Esophagus squamous epithelium (tissue), 5 donors: ENCODE data around the gene PANX3. TPM values are rescaled to one million over a fixed set of nuclear protein-coding genes. Genes with fewer than 3 reads are reported as not detected.

Experiments used
- DNase-seq: peaks from one replicate; lab custom pipeline; 2025; lab: John Stamatoyannopoulos, UW
- H3K27ac ChIP-seq, 4 donors: fragments of 200-600 bp; sonication (generic); one replicate each; pipeline ENCODE4 v1.5.1; 2016 to 2019; ENCODE audit warnings: mild to moderate bottlenecking in 1 of 4
- H3K27me3 ChIP-seq, 4 donors: fragments of 200-600 bp; sonication (generic); 1 replicate in 3 of 4; 2 replicates in 1 of 4; pipeline versions ENCODE4 v1.5.1 to v1.6.0; 2017 to 2021; ENCODE audit warnings: antibody characterized with exemption in 1 of 4
- H3K36me3 ChIP-seq, 3 donors: fragments of 200-600 bp; sonication (generic); one replicate each; pipeline ENCODE4 v1.5.1; 2016 to 2019
- H3K4me1 ChIP-seq, 3 donors: fragments of 200-600 bp; sonication (generic); one replicate each; pipeline ENCODE4 v1.5.1; 2017 to 2019
- H3K4me3 ChIP-seq, 4 donors: fragments of 200-600 bp; sonication (generic); 1 replicate in 3 of 4; 2 replicates in 1 of 4; pipeline ENCODE4 v1.5.1; 2016 to 2019; ENCODE audit warnings: mild to moderate bottlenecking in 2 of 4, moderate library complexity in 1 of 4
- H3K9me3 ChIP-seq, 3 donors: fragments of 200-600 bp; sonication (generic); one replicate each; pipeline ENCODE4 v1.5.1; 2016 to 2019
- CTCF ChIP-seq, 6 experiments: fragments of 450-650 bp in 4 of 6; fragments of 200-600 bp in 2 of 6; sonication (generic) in 2 of 6; IDR thresholded peaks; one replicate each; pipeline ENCODE4 v1.5.1; 2016 to 2019; ENCODE audit warnings: antibody characterized with exemption in 6 of 6, mild to moderate bottlenecking in 4 of 6, moderate library complexity in 4 of 6
- POLR2A ChIP-seq, 4 donors: fragments of 450-650 bp; IDR thresholded peaks; one replicate each; pipeline ENCODE4 v1.6.1; 2017; ENCODE audit warnings: antibody characterized with exemption in 4 of 4, mild to moderate bottlenecking in 4 of 4, moderate library complexity in 3 of 4
- WGBS, 2 donors: methylation state at CpG; one replicate each; pipeline ENCODE4 v1.1.5; 2018; 5-methylcytosine and 5-hydroxymethylcytosine counted together
- intact Hi-C: fragments of 100-400 bp; cut with DNase I; formaldehyde crosslinking; loops from one replicate; pipeline ENCODE4 v1.15.0; 2022
- total RNA-seq, 4 donors: library from RNA; depleted of rRNA; stranded (reverse); fragments of >200 nt; gene quantifications; one replicate each; pipeline ENCODE4 v1.1.0, GENCODE V29; 2016
- donor health status: DM: yes; HTN: yes; CAD: no.

PANX3 gene
- total RNA-seq, 4 donors from 2014 or later, result not detected

GRCh38 chr11:124625504-124626168 is 14.4 kb downstream of the PANX3 start:
- intact Hi-C loops, result no loop called here
- Histone ChIP-seq H3K27ac (no peak overlapping the region), H3K9me3 (no peaks in the 10 kb centered on the region), H3K27me3 (no peaks in the 10 kb centered on the region), H3K4me3 (no peak overlapping the region), H3K36me3 (peaks cover 6 to 55% (median 22%) of the 10 kb centered on the region in 3 donors), H3K4me1 (peaks cover 5 to 32% (median 18%) of the 10 kb centered on the region in 3 donors)
- TF ChIP-seq CTCF (IDR thresholded peaks at IDR 0.05) (no peak), POLR2A (IDR thresholded peaks at IDR 0.05) (no peak)
- DNase-seq, result no peak
- 84 to 95% methylated on average over 3 of the region's 3 CpGs for WGBS, 2 donors

- Histone ChIP-seq H3K36me3 (peaks cover 16 to 75% (median 36%) of the 10 kb centered on the region in 3 donors), H3K27me3 (no peaks in the 10 kb centered on the region), H3K9me3 (no peaks in the 10 kb centered on the region), H3K4me3 (no peak overlapping the region), H3K4me1 (peaks cover 5 to 26% (median 13%) of the 10 kb centered on the region in 3 donors), H3K27ac (no peak overlapping the region)
- TF ChIP-seq POLR2A (IDR thresholded peaks at IDR 0.05), result no peak
- no peak for TF ChIP-seq CTCF (IDR thresholded peaks at IDR 0.05)
- WGBS, 2 donors, result 72 to 81% methylated on average over 5 of the region's 5 CpGs
- DNase-seq, result no peak
- intact Hi-C loops, result no loop called here
Observed at GRCh38 chr11:124627546-124627945, 16.3 kb downstream of the PANX3 start.

DNA sequence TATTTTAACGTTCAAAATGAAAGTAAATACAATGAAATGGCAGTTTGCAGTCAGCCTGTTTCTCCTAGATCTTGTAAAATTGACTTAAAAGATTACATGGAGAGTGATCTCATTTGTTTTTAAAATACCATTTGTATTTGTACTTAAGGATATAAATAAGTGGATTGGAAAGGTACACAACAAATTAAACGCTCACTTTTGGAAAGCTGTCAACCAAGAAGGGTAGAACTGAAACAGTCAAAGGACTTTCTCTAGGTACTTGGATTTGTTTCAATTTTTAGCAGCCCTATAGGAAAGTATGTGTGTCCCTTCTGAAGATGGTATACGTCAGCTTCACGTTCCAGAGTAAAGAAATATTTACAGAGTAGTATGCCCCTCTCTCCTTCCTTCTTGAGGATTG is 18.7 kb downstream of the PANX3 start:
- H3K4me3 ChIP-seq, result no peak overlapping the region
- no peak for TF ChIP-seq POLR2A (IDR thresholded peaks at IDR 0.05)
- TF ChIP-seq CTCF (IDR thresholded peaks at IDR 0.05), result no peak
- H3K4me1 ChIP-seq, result peaks cover 0 to 9% (median 0%) of the 10 kb centered on the region in 3 donors
- no peaks in the 10 kb centered on the region for H3K9me3 ChIP-seq
- no peak for DNase-seq
- H3K27me3 ChIP-seq, result no peaks in the 10 kb centered on the region
- peaks cover 23 to 96% (median 36%) of the 10 kb centered on the region in 3 donors for H3K36me3 ChIP-seq
- H3K27ac ChIP-seq, result no peak overlapping the region
- WGBS, 2 donors, result 77 to 79% methylated on average over 4 of the region's 4 CpGs
- intact Hi-C loops, result no loop called here

DNA sequence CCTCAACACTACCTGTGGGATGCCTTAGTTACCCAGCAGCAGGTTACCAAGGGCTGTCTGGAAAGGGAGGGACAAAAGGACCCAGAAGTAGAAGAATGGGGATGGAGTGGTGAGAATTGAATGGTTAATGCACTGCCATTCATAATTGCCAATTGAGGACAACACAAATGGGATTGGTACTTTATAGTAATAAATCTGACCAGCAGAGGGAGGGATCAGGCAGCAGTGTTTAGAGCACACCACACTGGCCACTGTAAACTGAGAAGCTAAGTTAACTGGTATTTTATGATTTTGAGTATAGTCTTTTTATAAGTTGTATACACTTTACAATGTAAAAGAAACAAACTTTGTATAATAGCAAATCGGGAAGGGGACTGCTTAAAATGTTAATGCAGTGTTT is 22.1 kb downstream of the PANX3 start:
- H3K4me1 ChIP-seq, result no peaks in the 10 kb centered on the region
- DNase-seq, result no peak
- 86% methylated on average over 1 of the region's 1 CpG for WGBS, 2 donors
- no peaks in the 10 kb centered on the region for H3K9me3 ChIP-seq
- no peaks in the 10 kb centered on the region for H3K27me3 ChIP-seq
- intact Hi-C loops, result no loop called here
- no peak overlapping the region for H3K4me3 ChIP-seq
- TF ChIP-seq POLR2A (IDR thresholded peaks at IDR 0.05), result no peak
- TF ChIP-seq CTCF (IDR thresholded peaks at IDR 0.05), result peak in 2 of 6 experiments; percentile 7 to 30
- no peak overlapping the region for H3K27ac ChIP-seq
- H3K36me3 ChIP-seq, result peaks cover 16 to 100% (median 27%) of the 10 kb centered on the region in 3 donors

GRCh38 chr11:124635932-124636331 is 24.7 kb downstream of the PANX3 start:
- no peak for DNase-seq
- Histone ChIP-seq H3K9me3 (no peaks in the 10 kb centered on the region), H3K4me1 (no peaks in the 10 kb centered on the region), H3K36me3 (peaks cover 16 to 93% (median 18%) of the 10 kb centered on the region in 3 donors), H3K4me3 (no peak overlapping the region), H3K27me3 (no peaks in the 10 kb centered on the region), H3K27ac (no peak overlapping the region)
- no peak for TF ChIP-seq POLR2A (IDR thresholded peaks at IDR 0.05)
- TF ChIP-seq CTCF (IDR thresholded peaks at IDR 0.05), result no peak
- intact Hi-C loops, result no loop called here
- WGBS, 2 donors, result 86% methylated on average over 3 of the region's 3 CpGs
